HG02610 (cell line): Measurements from ENCODE around the gene NDUFS6.

Source experiments
- ATAC-seq: cut with Tn5 transposase; IDR thresholded peaks from one replicate; pipeline ENCODE4 v1.9.1; 2021; ENCODE audit warnings: mild to moderate bottlenecking, moderate library complexity; ENCODE audit not compliant: unreplicated experiment

Gene NDUFS6

GRCh38 chr5:1845696-1846095, 44.5 kb downstream of the NDUFS6 start:
- no peak for ATAC-seq

- ATAC-seq, result no peak
These were observed 45.4 kb downstream of the NDUFS6 start for GRCh38 chr5:1846583-1846982.

- no peak for ATAC-seq
These were observed 45.8 kb downstream of the NDUFS6 start for GRCh38 chr5:1847056-1847455.

DNA sequence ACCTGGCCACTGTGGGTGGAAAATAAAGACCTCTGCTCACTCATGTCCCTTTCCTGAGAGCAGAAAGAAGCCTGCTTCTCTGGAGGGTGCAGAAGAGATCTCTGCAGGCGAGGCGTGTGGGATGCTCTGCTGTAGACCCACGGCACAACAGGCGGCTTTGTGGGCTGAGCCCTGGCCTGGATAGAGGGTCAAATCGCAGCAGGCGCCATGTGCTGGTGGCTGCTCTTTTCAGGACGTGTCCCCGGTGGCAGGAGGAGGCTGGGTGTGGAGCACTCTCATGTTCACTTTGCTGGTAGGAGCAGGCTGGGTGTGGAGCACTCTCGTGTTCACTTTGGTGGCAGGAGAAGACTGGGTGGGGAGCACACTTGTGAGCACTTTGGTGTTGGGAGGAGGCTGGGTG, 46.4 kb downstream of the NDUFS6 start:
- ATAC-seq, result no peak

GRCh38 chr5:1850324-1851154, 49.3 kb downstream of the NDUFS6 start:
- no peak for ATAC-seq

GRCh38 chr5:1851290-1851934, 50.2 kb downstream of the NDUFS6 start:
- ATAC-seq, result no peak

DNA sequence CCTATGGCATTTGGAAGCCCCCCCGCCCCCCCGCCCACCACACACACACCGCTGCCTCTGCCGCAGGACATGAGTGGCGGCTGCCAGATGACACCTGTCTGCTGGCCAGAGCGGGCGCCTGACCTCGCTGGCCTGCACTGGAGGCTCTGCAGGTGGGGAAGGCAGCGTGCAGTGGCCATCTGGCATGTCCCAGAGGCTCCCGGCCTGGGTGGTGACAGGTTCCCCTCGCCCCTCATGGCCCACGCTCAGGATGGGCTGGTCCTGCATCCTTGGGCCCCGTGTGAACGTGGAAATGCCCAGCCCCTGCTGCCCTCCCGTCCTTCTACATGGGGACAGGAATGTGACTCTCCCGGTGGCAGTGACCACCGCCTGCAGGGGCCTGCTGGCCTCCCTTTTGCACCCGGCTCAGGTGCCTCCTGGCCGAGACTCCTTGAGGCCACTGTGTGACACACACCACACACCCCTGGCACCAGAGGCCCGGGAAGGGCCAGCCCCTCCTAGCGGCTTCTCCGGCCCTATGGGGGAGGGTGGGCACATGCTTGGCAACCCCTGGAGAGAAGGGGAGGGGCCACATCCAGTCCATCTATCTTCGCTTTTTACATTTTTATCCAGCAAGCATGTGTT, 51.2 kb downstream of the NDUFS6 start:
- no peak for ATAC-seq

DNA sequence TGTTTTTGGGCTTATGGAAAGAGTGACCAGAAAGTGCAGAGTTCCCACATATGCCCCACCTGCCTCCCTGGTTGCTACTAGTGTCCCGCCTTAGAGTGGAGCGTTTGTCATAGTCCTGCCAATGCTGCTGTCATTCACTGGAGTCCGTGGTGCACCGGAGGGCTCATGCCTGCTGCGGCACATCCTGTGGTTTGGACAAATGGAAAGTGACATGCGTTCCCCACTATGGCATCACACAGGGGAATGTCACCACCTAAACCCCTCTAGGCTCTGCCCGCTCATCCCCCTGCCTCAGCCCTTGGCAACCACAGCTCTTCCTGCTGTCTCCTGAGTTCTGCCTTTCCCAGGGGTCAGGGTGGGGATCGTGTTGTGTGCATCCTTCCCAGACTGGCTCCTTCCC, 52.3 kb downstream of the NDUFS6 start:
- no peak for ATAC-seq

DNA sequence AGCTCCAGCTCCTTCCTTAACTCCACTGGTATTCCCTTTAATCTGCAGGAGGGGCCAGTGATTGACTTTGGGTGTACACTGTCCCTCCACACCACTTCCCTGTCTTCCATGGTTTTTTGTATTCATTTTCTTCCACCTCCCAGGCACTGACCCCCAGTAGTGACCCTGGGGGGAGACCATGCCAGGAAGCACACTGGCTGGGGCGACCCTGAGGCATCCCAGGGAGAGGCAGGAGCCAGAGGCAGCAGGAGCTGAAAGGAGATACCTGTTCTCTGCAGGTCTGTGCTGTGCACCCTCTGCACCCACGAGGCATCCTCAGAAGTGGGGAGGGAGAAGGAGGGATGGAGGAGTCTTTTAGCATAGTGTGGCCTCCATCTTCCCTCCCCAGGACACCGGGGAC, 53.9 kb downstream of the NDUFS6 start:
- ATAC-seq, result no peak

- no peak for ATAC-seq
These were observed 54.4 kb downstream of the NDUFS6 start for GRCh38 chr5:1855596-1855995.

- no peak for ATAC-seq
These were observed 55.5 kb downstream of the NDUFS6 start for GRCh38 chr5:1856596-1857255.

DNA sequence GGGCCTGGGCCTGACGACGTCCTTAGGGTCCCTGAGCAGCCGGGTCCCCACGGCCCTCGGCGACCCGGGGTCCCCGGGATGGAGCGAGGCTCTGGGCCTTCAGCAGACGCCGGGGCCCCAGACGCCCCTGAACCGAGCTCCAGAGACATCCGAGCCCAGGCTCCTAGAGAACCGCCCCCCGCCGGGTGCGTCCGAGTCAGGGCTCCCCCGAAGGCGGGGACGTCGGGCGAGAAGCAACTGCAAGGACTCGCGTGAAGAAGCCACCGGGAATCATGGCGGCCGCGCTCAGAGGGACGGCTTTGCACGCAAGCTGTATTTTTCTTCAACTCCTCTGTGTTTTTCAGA, 56.0 kb downstream of the NDUFS6 start:
- ATAC-seq, result no peak

- no peak for ATAC-seq
These were observed 57.2 kb downstream of the NDUFS6 start for GRCh38 chr5:1858436-1858835.

DNA sequence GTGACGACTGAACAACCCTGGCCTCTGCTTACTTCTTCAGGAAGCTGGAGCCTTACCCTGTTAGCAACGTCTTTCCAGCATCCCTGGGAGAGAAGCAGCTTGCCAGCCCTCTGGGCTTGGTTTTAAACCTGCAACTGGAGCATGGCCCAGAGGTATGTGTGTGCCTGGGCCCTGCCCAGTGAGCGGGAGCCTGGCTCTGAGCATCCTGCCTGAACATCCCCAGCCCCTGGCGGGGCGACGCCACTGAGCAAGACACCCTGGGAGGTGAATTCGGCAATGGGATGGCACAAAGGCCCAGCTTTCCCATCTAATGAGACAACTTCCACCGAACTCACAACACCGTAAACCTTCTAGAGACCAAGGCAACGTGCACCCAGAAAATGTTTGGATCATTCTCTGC, 57.9 kb downstream of the NDUFS6 start:
- no peak for ATAC-seq

DNA sequence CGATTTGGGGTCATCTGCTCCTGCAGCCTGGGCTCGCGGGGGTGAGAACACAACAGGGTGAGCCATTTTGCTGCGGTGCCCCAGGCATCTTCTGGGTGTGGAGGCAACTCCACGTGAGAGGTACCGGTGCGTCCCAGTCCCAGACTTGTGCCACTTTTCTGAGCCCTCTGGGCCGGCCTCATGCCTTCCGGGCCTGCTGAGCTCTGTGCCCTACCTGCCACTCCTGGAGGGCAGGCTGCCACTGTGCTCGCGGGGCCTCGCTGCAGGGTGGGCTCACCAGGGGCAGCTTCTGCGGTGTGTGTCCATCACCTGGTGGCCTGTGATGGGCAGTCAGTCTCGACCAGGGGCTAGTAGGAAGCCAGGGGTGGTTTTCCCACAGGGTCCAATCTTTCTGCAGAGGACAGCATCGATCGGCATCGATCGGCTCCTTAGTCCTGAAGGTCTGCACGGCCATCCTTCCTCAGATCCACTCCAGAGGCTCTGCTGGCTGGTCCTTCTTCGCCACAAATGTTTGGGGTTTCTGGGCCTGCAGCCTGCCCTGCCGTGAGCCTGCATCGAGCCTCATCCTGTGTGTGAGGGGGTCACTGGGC, 58.9 kb downstream of the NDUFS6 start:
- ATAC-seq, result no peak

GRCh38 chr5:1860949-1861348, 59.7 kb downstream of the NDUFS6 start:
- no peak for ATAC-seq

GRCh38 chr5:1864896-1865440, 63.8 kb downstream of the NDUFS6 start:
- no peak for ATAC-seq

DNA sequence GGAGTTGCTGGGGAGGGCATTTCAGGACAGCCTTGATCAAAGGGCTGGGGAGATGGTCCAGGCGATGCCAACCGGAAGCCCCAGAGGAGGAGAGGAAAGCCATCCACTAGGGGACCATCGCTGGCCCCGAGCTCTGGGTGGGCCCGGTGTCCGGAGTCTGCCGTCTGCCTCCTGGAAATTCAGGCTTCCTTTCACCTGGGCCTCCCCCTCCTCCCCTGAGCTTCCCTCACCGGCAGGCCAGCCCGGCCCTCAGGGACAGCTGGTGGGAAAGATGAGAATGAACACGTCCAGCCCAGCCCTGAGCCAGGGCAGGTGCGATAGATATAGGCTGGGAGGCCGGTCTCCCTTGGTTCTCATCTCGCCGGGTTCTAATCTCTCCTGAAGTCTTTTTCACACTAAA, 64.3 kb downstream of the NDUFS6 start:
- no peak for ATAC-seq
